HG03565 (cell line): ENCODE measurements around the gene GPR35.
"Not testable (repeated sequence)": the region's sequence is repeated elsewhere in the genome, so short reads cannot be mapped to it uniquely, and the experiment has no call there.

Source experiments
- ATAC-seq: cut with Tn5 transposase; IDR thresholded peaks from one replicate; pipeline ENCODE4 v1.9.1; 2021; ENCODE audit warnings: mild to moderate bottlenecking, moderate library complexity; ENCODE audit not compliant: unreplicated experiment

Gene GPR35

GRCh38 chr2:240602266-240603050, 22.8 kb upstream of the GPR35 start:
- no peak for ATAC-seq

GRCh38 chr2:240603081-240603835, 22.0 kb upstream of the GPR35 start:
- no peak for ATAC-seq

- ATAC-seq: no peak
Observed at GRCh38 chr2:240603846-240604245, 21.4 kb upstream of the GPR35 start.

- ATAC-seq: no peak
Observed at GRCh38 chr2:240604291-240604938, 20.9 kb upstream of the GPR35 start.

- no peak for ATAC-seq
Observed at GRCh38 chr2:240604939-240605716, 20.2 kb upstream of the GPR35 start.

GRCh38 chr2:240605867-240606743, 19.2 kb upstream of the GPR35 start:
- no peak for ATAC-seq

GRCh38 chr2:240611601-240612210, 13.6 kb upstream of the GPR35 start:
- ATAC-seq: no peak

- no peak for ATAC-seq
Observed at GRCh38 chr2:240613781-240614180, 11.5 kb upstream of the GPR35 start.

- ATAC-seq: no peak
Observed at GRCh38 chr2:240614391-240614790, 10.9 kb upstream of the GPR35 start.

GRCh38 chr2:240615396-240615795, 9.9 kb upstream of the GPR35 start:
- no peak for ATAC-seq

GRCh38 chr2:240615820-240616547, 9.3 kb upstream of the GPR35 start:
- ATAC-seq: no peak

- ATAC-seq: not testable (repeated sequence)
Observed at GRCh38 chr2:240616860-240617666, 8.2 kb upstream of the GPR35 start.

- no peak for ATAC-seq
Observed at GRCh38 chr2:240618776-240619175, 6.5 kb upstream of the GPR35 start.

- no peak for ATAC-seq
Observed at GRCh38 chr2:240619506-240620148, 5.7 kb upstream of the GPR35 start.

GRCh38 chr2:240620149-240620731, 5.0 kb upstream of the GPR35 start:
- no peak for ATAC-seq

GRCh38 chr2:240620859-240621258, 4.4 kb upstream of the GPR35 start:
- no peak for ATAC-seq

GRCh38 chr2:240622060-240622411, 3.2 kb upstream of the GPR35 start:
- no peak for ATAC-seq
